K562 (cell line): ENCODE results near the gene RPS2. TPM values are rescaled to one million over a fixed set of nuclear protein-coding genes. Genes with fewer than 3 reads are reported as not detected.

Experiments
- ATAC-seq: fragments of 200-7000 bp; cut with Tn5 transposase; 3 replicates; pipeline ENCODE4 v1.9.1; 2020; ENCODE audit warnings: moderate library complexity
- BruUV-seq: library from RNA; stranded (reverse); fragments of 400-500 nt; replicated peaks from 2 replicates; lab custom pipeline; 2021; lab: Mats Ljungman, UMichigan
- CTCF ChIA-PET: fragments of 300-600 bp; formaldehyde crosslinking; extraction: SDS; loops from one replicate; lab custom pipeline; 2021; ENCODE audit warnings: low intra/inter-chr PET ratio; lab: Yijun Ruan, JAX
- POLR2A ChIA-PET: fragments of 300-600, 350-650 bp; sonication (Branson Sonifier 250); formaldehyde crosslinking; extraction: SDS; loops from one replicate; lab custom pipeline; 2021; ENCODE audit warnings: antibody characterized with exemption, inconsistent platforms; lab: Yijun Ruan, JAX
- DNase-seq, 4 experiments: peaks; one replicate each; pipeline versions ENCODE4 v3.0.0 to v3.0.0-alpha.2; 2011 to 2018; ENCODE audit warnings: low spot score in 3 of 4, mixed read lengths in 3 of 4; ENCODE audit errors: extremely low read depth in 1 of 4
- FAIRE-seq: peaks from 2 replicates; lab custom pipeline; 2011; peaks lifted over from hg19 to GRCh38; lab: Jason Lieb, UNC
- H2AFZ ChIP-seq: 2 replicates; pipeline ENCODE4 v1.6.0; 2011; ENCODE audit warnings: low read depth, low read length, control low read depth, inconsistent platforms
- H3K27ac ChIP-seq: fragments of 200-600 bp; 3 replicates; pipeline ENCODE4 v1.8.0; 2011; ENCODE audit warnings: low read depth, mild to moderate bottlenecking, control low read depth, inconsistent platforms, low read length, moderate library complexity, mixed read lengths; ENCODE audit errors: extremely low read depth
- H3K27me3 ChIP-seq, 2 experiments: fragments of 300-600 bp in 1 of 2; 2 replicates in 1 of 2; 3 replicates in 1 of 2; pipeline versions ENCODE4 v1.6.0 to v1.8.0; 2011; ENCODE audit warnings: inconsistent platforms in 2 of 2, low read length in 2 of 2, mild to moderate bottlenecking in 1 of 2, mixed read lengths in 1 of 2, moderate library complexity in 1 of 2; ENCODE audit not compliant: control insufficient read depth in 2 of 2, insufficient read depth in 2 of 2
- H3K36me3 ChIP-seq: fragments of 300-600 bp; 3 replicates; pipeline ENCODE4 v1.8.0; 2011; ENCODE audit warnings: mild to moderate bottlenecking, low read length, inconsistent platforms; ENCODE audit not compliant: control insufficient read depth, insufficient read depth
- H3K4me1 ChIP-seq, 2 experiments: fragments of 200-600 bp in 1 of 2; replicated peaks in 1 of 2; 2 replicates in 1 of 2; 3 replicates in 1 of 2; pipeline versions ENCODE4 v1.5.1 to v1.8.0; 2011; ENCODE audit warnings: inconsistent platforms in 2 of 2, low read length in 2 of 2, mild to moderate bottlenecking in 1 of 2, mixed read lengths in 1 of 2, moderate library complexity in 1 of 2; ENCODE audit not compliant: control insufficient read depth in 2 of 2, insufficient read depth in 2 of 2
- H3K4me2 ChIP-seq: 2 replicates; pipeline ENCODE4 v1.6.1; 2011; ENCODE audit warnings: low read length, control low read depth, inconsistent platforms, mixed read lengths; ENCODE audit not compliant: insufficient read depth
- H3K4me3 ChIP-seq: fragments of 200-600 bp; sonication (generic), shearing (Covaris generic); 2 replicates; pipeline ENCODE4 v1.5.1; 2016; ENCODE audit warnings: control low read depth, inconsistent platforms
- H3K79me2 ChIP-seq: fragments of 200-600 bp; 3 replicates; pipeline ENCODE4 v1.8.0; 2011; ENCODE audit warnings: low read length, inconsistent platforms; ENCODE audit not compliant: control insufficient read depth, insufficient read depth
- H3K9ac ChIP-seq, 2 experiments: 2 replicates each; pipeline versions ENCODE4 v1.6.0 to v1.6.1; 2011; ENCODE audit warnings: low read depth in 2 of 2, low read length in 2 of 2, control low read depth in 1 of 2, inconsistent platforms in 1 of 2, mild to moderate bottlenecking in 1 of 2, mixed read lengths in 1 of 2; ENCODE audit not compliant: insufficient read depth in 1 of 2
- H3K9me1 ChIP-seq: one replicate; pipeline ENCODE4 v1.6.0; 2011; ENCODE audit warnings: inconsistent platforms, mild to moderate bottlenecking, low read length, moderate library complexity; ENCODE audit not compliant: control insufficient read depth, insufficient read depth
- H3K9me3 ChIP-seq: replicated peaks from 2 replicates; pipeline ENCODE4 v1.5.1; 2011; ENCODE audit warnings: low read depth, low read length, inconsistent platforms; ENCODE audit not compliant: control insufficient read depth, insufficient read depth
- H4K20me1 ChIP-seq: replicated peaks from 2 replicates; pipeline ENCODE4 v1.6.1; 2011; ENCODE audit warnings: low read length, inconsistent platforms, mixed read lengths; ENCODE audit not compliant: control insufficient read depth, insufficient read depth
- FOXJ3 ChIP-seq: sonication (generic); formaldehyde crosslinking; IDR thresholded peaks from 2 replicates; pipeline ENCODE4 v1.4.0; 2020; ENCODE audit warnings: mild to moderate bottlenecking, missing genetic modification reagents
- GATAD2B ChIP-seq: fragments of 450-650 bp; IDR thresholded peaks from 2 replicates; pipeline ENCODE4 v1.6.1; 2017; ENCODE audit warnings: mild to moderate bottlenecking, borderline replicate concordance
- MYC ChIP-seq, 2 experiments: fragments of 250-450 bp in 1 of 2; sonication (Bioruptor Pico) in 1 of 2; IDR thresholded peaks; 2 replicates each; pipeline versions ENCODE4 v1.5.1 to v1.6.1; 2012 to 2021; ENCODE audit warnings: low read depth in 2 of 2, borderline replicate concordance in 1 of 2, improper control_type of control experiment in 1 of 2, low read length in 1 of 2, mild to moderate bottlenecking in 1 of 2, moderate library complexity in 1 of 2
- NFIC ChIP-seq: fragments of 450-650 bp; IDR thresholded peaks from 2 replicates; pipeline ENCODE4 v1.6.1; 2017; ENCODE audit warnings: mild to moderate bottlenecking, inconsistent platforms
- RCOR1 ChIP-seq, 2 experiments: IDR thresholded peaks; 2 replicates each; pipeline ENCODE4 v1.6.1; 2012; ENCODE audit warnings: low read depth in 2 of 2, low read length in 2 of 2, borderline replicate concordance in 1 of 2, improper control_type of control experiment in 1 of 2
- RHOXF2B ChIP-seq: fragments of 250-450 bp; sonication (Bioruptor Pico); conservative IDR thresholded peaks from 2 replicates; pipeline ENCODE4 v1.5.1; 2021
- ZBTB7A ChIP-seq: IDR thresholded peaks from 2 replicates; pipeline ENCODE4 v1.6.1; 2011; ENCODE audit warnings: low read depth, mild to moderate bottlenecking, low read length, moderate library complexity, borderline replicate concordance; ENCODE audit not compliant: control insufficient read depth
- ZNF311 ChIP-seq: fragments of 250-450 bp; sonication (Bioruptor Pico); IDR thresholded peaks from 2 replicates; pipeline ENCODE4 v1.4.0; 2020; ENCODE audit warnings: mild to moderate bottlenecking, moderate library complexity
- ZNF436 ChIP-seq: fragments of 250-450, 450-650 bp; sonication (Bioruptor Pico); formaldehyde crosslinking; IDR thresholded peaks from 2 replicates; pipeline ENCODE4 v1.7.0; 2020; ENCODE audit warnings: mild to moderate bottlenecking
- ZNF584 ChIP-seq: fragments of 200-800 bp; sonication (Bioruptor generic); IDR thresholded peaks from 2 replicates; pipeline ENCODE4 v1.6.1; 2016; ENCODE audit warnings: low read depth, mild to moderate bottlenecking, missing genetic modification characterization, missing compliant biosample characterization
- WGBS: fragments of 100-300 bp; shearing (Covaris generic); methylation state at CpG from one replicate; pipeline ENCODE4 v1.1.6; 2016; ENCODE audit warnings: low coverage, mixed read lengths; ENCODE audit not compliant: insufficient coverage; ENCODE audit errors: missing lambda C conversion rate; 5-methylcytosine and 5-hydroxymethylcytosine counted together
- in situ Hi-C: fragments of 300-500 bp; cut with MboI; formaldehyde crosslinking; loops from 4 replicates; pipeline ENCODE4 v1.15.0; 2018; ENCODE audit warnings: inconsistent platforms, mixed read lengths
- intact Hi-C: fragments of 100-400 bp; cut with micrococcal nuclease; formaldehyde crosslinking; loops from 2 replicates; pipeline ENCODE4 v1.14.2; 2022
- polyA plus RNA-seq, 8 experiments: library from polyadenylated mRNA; depleted of rRNA in 4 of 8; stranded (reverse) in 5 of 8; unstranded in 3 of 8; fragments of >200 nt; fragmentation: Nextera tagmentation in 2 of 8; fragmentation: Illumina TruSeq in 1 of 8; extraction: Ambion mirVana in 2 of 8; extraction: Trizol in 1 of 8; gene quantifications; 2 replicates each; pipeline versions ENCODE4 v1.2.1 to v1.2.3, GENCODE V29; 2011 to 2014; ENCODE audit warnings: inconsistent platforms in 1 of 8, missing spikeins in 1 of 8
- total RNA-seq, 7 experiments: library from RNA; depleted of rRNA in 6 of 7; stranded (reverse); fragments of >200 nt in 6 of 7; fragmentation: Illumina TruSeq in 2 of 7; extraction: Trizol in 2 of 7; gene quantifications; 2 replicates each; pipeline versions ENCODE4 v1.2.1 to v1.2.3, GENCODE V29; 2011 to 2021; ENCODE audit warnings: low replicate concordance in 1 of 7
- TF ChIP-seq, protein P1 (sequence below): fragments of 200-400 bp; formaldehyde crosslinking; IDR thresholded peaks from 2 replicates; pipeline ENCODE4 v1.6.1; 2017; ENCODE audit warnings: mild to moderate bottlenecking, low read depth, low read length, moderate library complexity
- TF ChIP-seq, protein P2 (sequence below), 2 experiments: fragments of 250-450 bp in 1 of 2; fragments of 450-650 bp in 1 of 2; sonication (Bioruptor Pico) in 1 of 2; IDR thresholded peaks; 2 replicates each; pipeline versions ENCODE4 v1.6.1 to v1.8.0; 2016 to 2021; ENCODE audit warnings: mild to moderate bottlenecking in 2 of 2, moderate library complexity in 2 of 2, missing compliant biosample characterization in 1 of 2, missing genetic modification characterization in 1 of 2

The RPS2 gene
- total and polyA plus RNA-seq, 9 of the 15 experiments (the other 6 are each of a cell fraction or from before 2014, with no cell fraction given), result 834 to 4,794 (median 3,793) TPM

DNA sequence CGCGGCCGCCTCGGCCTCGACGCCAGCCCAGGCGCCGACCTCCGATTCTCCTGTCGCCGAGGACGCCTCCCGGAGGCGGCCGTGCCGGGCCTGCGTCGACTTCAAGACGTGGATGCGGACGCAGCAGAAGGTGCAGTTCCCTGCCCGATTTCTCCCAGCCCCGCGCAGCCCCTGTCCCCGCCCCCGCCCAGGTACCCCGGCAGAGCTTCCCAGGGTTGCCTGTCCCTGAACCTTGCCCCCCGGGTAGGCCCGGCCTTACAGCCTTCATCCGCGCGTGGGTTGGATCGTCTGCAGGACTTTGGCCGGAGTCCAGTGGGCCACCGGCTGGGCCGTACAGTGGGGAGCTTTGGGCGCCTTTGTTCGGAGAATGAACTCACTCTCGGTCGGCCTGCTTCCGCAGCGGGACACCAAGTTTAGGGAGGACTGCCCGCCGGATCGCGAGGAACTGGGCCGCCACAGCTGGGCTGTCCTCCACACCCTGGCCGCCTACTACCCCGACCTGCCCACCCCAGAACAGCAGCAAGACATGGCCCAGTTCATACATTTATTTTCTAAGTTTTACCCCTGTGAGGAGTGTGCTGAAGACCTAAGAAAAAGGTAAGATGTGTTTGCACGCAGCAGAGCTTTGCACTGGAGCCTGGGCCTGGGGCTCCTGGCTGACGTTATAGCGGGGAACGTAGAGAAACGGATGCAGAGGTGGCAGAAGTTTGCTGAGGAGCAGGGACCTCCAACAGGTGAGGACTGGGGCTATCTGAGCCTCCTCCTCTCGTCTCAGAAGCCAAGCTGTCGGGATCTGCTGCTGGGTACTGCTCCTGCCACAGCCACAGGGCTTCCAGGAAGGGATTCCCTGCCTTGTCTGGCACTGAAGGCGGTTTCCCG lies 20.0 kb upstream of the RPS2 start (continued):
- TF ChIP-seq MYC (IDR thresholded peaks at IDR 0.05; ENCODE audit: low read depth, low read length), result no peak; the same call in 1 of the 2 replicates
- TF ChIP-seq MYC (CRISPR knock-in tag; IDR thresholded peaks at IDR 0.05; ENCODE audit: borderline replicate concordance, low read depth), result no peak
- TF ChIP-seq RCOR1 (IDR thresholded peaks at IDR 0.05; ENCODE audit: borderline replicate concordance in 1 of 2, low read depth in 2 of 2, low read length in 2 of 2), result no peak
- TF ChIP-seq NFIC, result peak; percentile 84
- TF ChIP-seq ZNF311 (CRISPR knock-in tag), result no peak

DNA sequence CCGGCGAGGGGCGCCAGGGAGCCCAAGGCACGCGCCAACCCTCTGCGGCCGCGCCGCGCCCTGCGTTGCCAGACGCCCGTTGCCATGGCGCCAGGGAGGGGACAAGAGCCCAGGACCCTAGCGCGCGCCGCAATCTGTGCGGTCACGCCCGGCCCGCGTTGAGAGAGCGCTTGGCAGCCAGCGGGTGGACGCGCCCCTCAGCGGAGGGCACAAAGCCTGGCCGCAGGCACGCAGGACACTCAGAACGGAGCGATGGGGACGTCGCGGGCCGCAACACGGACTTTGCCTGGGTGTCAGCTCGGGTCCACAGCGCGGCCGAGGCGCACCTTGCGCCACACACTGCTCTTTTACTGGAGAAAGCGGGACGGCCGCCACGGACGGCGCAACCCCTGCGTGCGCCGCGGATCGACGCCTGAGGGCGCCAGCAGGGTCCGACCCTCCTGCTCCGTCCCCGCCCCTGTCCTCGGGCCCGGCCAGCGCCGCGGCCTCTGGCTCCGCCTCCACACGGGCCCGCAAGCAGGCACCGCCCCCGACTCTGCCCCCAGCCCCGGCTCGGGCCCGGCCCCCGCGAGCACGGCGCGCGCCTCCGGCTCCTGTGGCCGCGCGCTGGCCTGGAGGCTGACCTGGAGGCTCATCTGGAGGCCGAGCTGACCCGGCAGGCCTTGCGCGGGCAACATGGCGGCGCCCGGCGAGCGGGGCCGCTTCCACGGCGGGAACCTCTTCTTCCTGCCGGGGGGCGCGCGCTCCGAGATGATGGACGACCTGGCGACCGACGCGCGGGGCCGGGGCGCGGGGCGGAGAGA lies 19.1 kb upstream of the RPS2 start, which contains the start of gene GFER:
GFER (plus strand) TSS at position 650 of the 803 bp plus-strand sequence; CDS start at position 676, 26 bp downstream.
- H2AFZ ChIP-seq, result peak within 1 kb of the TSS; percentile 88
- H3K27me3 ChIP-seq, result no peaks in the 10 kb centered on the region
- H3K4me3 ChIP-seq, result peak within 1 kb of the TSS; percentile 70
- peaks cover 6 to 72% of the 10 kb centered on the region in 2 experiments; a peak in 4 of 5 replicates for H3K4me1 ChIP-seq
- no peaks in the 10 kb centered on the region for H3K9me3 ChIP-seq
- in situ Hi-C loops (no loop called here), intact Hi-C loops (no loop called here)
- no TSS peak for BruUV-seq
- DNase-seq, result peak; percentile 92 to 98 (median 94)
- FAIRE-seq, result peak; percentile 90
- peaks cover 30% of the 10 kb centered on the region; the same call in 1 of the 3 replicates for H3K36me3 ChIP-seq
- peak within 1 kb of the TSS; percentile 73 for H3K27ac ChIP-seq
- peak within 1 kb of the TSS; percentile 82 for H3K4me2 ChIP-seq
- ChIA-PET POLR2A (interaction anchor here (0.9 to 10.2 kb wide), 6 partner anchors 9 to 33 kb away, joined by 3 to 103 read pairs (median 4); partner anchors contain the start of genes RNF151, RPS2 and TBL3), CTCF (interaction anchor here (0.7 kb wide), 1 partner anchor 198 kb away, joined by 3 read pairs; no protein-coding TSS in a partner anchor)
- no peaks in the 10 kb centered on the region for H3K9me1 ChIP-seq
- WGBS, result under 1% methylated on average over 75 of the region's 109 CpGs
- H4K20me1 ChIP-seq, result no peaks in the 10 kb centered on the region
- ATAC-seq, result peak; percentile 94
- peak within 1 kb of the TSS; percentile 67 to 98 for H3K9ac ChIP-seq
- H3K79me2 ChIP-seq, result peaks cover 16% of the 10 kb centered on the region
- TF ChIP-seq, protein P1, sequence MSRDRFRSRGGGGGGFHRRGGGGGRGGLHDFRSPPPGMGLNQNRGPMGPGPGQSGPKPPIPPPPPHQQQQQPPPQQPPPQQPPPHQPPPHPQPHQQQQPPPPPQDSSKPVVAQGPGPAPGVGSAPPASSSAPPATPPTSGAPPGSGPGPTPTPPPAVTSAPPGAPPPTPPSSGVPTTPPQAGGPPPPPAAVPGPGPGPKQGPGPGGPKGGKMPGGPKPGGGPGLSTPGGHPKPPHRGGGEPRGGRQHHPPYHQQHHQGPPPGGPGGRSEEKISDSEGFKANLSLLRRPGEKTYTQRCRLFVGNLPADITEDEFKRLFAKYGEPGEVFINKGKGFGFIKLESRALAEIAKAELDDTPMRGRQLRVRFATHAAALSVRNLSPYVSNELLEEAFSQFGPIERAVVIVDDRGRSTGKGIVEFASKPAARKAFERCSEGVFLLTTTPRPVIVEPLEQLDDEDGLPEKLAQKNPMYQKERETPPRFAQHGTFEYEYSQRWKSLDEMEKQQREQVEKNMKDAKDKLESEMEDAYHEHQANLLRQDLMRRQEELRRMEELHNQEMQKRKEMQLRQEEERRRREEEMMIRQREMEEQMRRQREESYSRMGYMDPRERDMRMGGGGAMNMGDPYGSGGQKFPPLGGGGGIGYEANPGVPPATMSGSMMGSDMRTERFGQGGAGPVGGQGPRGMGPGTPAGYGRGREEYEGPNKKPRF, result no peak
- TF ChIP-seq, protein P2, sequence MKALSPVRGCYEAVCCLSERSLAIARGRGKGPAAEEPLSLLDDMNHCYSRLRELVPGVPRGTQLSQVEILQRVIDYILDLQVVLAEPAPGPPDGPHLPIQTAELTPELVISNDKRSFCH (CRISPR knock-in tag; IDR thresholded peaks at IDR 0.05), result no peak
- TF ChIP-seq, protein P2 (tag; IDR thresholded peaks at IDR 0.05), result peak; percentile 72
- TF ChIP-seq GATAD2B (peak; percentile 88), RHOXF2B (CRISPR knock-in tag) (no peak), FOXJ3 (CRISPR knock-in tag) (0 out of 2 replicates have a peak, but pooled peaks have one; percentile 57), ZBTB7A (peak; percentile 79; the same call in 1 of the 2 replicates), ZNF584 (peak; percentile 92), ZNF436 (CRISPR knock-in tag) (no peak)
